GM21515 (cell line): ENCODE data around the gene BMERB1.
A peak's percentile ranks its signal among the peaks of the same experiment; 100 is the strongest.
"Not testable (repeated sequence)": the region's sequence is repeated elsewhere in the genome, so short reads cannot be mapped to it uniquely, and the experiment has no call there.

Experiments
- ATAC-seq: cut with Tn5 transposase; IDR thresholded peaks from one replicate; pipeline ENCODE4 v1.9.1; 2021; ENCODE audit not compliant: unreplicated experiment

Gene BMERB1

GRCh38 chr16:15607221-15607699 is 172.9 kb downstream of the BMERB1 start:
- ATAC-seq, result not testable (repeated sequence)

- ATAC-seq, result no peak
Observed at GRCh38 chr16:15607700-15608396, 173.5 kb downstream of the BMERB1 start.

GRCh38 chr16:15608398-15609285 is 174.3 kb downstream of the BMERB1 start:
- ATAC-seq, result no peak

- ATAC-seq, result no peak
Observed at GRCh38 chr16:15609286-15609649, 174.9 kb downstream of the BMERB1 start.

- ATAC-seq, result no peak
Observed at GRCh38 chr16:15610369-15610871, 176.0 kb downstream of the BMERB1 start.

- no peak for ATAC-seq
Observed at GRCh38 chr16:15611610-15612009, 177.2 kb downstream of the BMERB1 start.

- ATAC-seq, result no peak
Observed at GRCh38 chr16:15613676-15614075, 179.3 kb downstream of the BMERB1 start.

- no peak for ATAC-seq
Observed at GRCh38 chr16:15616012-15616411, 181.6 kb downstream of the BMERB1 start.

- ATAC-seq, result no peak
Observed at GRCh38 chr16:15616475-15617165, 182.2 kb downstream of the BMERB1 start.

GRCh38 chr16:15617901-15618300 is 183.5 kb downstream of the BMERB1 start:
- no peak for ATAC-seq

GRCh38 chr16:15618392-15618791 is 184.0 kb downstream of the BMERB1 start:
- ATAC-seq, result no peak

GRCh38 chr16:15620611-15621195 is 186.3 kb downstream of the BMERB1 start:
- ATAC-seq, result no peak

- ATAC-seq, result no peak
Observed at GRCh38 chr16:15621456-15621855, 187.1 kb downstream of the BMERB1 start.

- ATAC-seq, result no peak
Observed at GRCh38 chr16:15621889-15622288, 187.5 kb downstream of the BMERB1 start.

- ATAC-seq, result no peak
Observed at GRCh38 chr16:15631730-15632409, 197.5 kb downstream of the BMERB1 start.

GRCh38 chr16:15635926-15636325 is 201.5 kb downstream of the BMERB1 start:
- ATAC-seq, result no peak

GRCh38 chr16:15636392-15636873 is 202.0 kb downstream of the BMERB1 start:
- ATAC-seq, result peak; percentile 34
